HS-5 (cell line): Measurements from ENCODE around the gene MXD4.
"Not testable (repeated sequence)": the region's sequence is repeated elsewhere in the genome, so short reads cannot be mapped to it uniquely, and the experiment has no call there.

Source experiments
- DNase-seq: peaks from one replicate; pipeline ENCODE4 v3.0.0-alpha.2; 2012; ENCODE audit warnings: low read depth

The MXD4 gene

DNA sequence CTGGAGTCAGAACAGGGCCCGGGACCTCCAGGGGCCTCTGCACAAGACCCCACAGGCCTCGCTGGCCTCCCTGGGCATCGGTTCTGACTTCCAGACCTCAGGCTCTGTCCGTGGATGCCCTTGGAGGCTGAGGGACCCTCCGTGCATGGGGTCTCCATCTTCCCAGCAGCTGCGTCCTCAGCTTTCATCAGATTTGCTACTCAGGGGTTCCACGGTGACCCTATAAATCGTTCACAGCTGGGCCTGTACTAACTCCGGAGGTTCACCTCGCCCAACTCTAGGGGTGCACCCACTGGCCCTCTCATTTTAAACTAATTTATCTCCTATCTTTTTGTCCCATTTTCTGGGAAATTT, 13.1 kb upstream of the MXD4 start:
- not testable (repeated sequence) for DNase-seq

GRCh38 chr4:2274320-2275043, 12.6 kb upstream of the MXD4 start:
- DNase-seq: no peak

GRCh38 chr4:2273657-2274319, 11.9 kb upstream of the MXD4 start:
- DNase-seq: no peak

DNA sequence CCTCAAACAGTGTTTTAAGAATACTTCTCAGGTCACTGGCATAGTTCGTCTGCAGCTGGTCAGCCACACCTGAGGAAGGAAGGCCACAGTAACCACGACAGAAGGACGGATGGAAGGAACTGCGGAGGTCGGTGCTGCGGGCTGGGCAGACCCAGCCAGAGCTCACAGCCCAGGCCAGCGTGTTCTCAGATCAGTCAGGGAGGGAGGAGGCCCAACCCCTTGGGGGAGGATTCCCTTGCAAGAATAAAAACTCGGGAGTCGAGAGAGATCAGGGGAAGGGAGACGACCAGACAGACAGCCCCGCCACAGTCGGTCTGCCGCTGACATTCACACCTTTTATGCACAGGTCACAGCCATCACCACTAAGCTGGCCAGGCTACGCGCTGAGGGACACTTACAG, 11.3 kb upstream of the MXD4 start:
- DNase-seq: no peak

- no peak for DNase-seq
These were observed 10.9 kb upstream of the MXD4 start for GRCh38 chr4:2272828-2273120.

DNA sequence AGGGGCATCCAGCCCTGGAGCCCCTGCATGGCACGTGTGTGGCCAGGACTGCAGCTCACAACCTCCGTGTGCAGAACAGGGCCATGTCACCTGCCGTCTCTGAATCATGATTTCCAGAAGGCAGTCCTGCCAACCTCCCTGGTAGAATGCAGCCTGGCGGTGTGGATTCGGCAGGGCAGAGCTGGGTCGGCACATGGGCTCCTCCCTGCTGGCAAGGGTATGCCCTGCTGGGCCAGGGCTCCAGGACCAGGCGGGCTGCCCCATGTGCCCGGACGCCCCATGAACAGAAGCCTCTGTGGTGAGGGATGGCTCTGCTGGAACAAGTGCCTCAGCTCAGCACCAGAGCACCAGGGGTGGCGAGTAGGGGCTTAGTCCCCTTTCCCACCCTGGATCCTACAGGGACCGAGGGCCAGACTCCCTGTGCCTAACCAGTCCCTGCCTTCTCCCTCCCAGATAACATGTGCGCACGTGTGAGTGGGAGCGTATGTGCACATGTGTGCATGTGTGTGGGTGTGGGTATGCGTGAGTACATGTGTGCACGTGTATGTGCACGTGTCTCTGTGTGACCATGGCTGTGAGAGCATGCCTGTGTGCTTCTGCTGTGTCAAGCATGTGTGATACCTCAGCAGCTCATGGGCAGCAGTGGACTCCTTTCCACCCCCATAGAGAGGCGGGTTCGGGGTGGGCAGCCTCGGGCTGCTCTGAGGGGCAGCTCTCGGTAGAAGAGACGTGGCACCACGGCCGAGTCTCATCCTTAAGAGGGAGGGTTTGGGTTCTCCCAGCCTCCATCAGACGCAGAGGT, 10.3 kb upstream of the MXD4 start:
- no peak for DNase-seq

GRCh38 chr4:2271279-2272025, 9.5 kb upstream of the MXD4 start:
- DNase-seq: no peak

DNA sequence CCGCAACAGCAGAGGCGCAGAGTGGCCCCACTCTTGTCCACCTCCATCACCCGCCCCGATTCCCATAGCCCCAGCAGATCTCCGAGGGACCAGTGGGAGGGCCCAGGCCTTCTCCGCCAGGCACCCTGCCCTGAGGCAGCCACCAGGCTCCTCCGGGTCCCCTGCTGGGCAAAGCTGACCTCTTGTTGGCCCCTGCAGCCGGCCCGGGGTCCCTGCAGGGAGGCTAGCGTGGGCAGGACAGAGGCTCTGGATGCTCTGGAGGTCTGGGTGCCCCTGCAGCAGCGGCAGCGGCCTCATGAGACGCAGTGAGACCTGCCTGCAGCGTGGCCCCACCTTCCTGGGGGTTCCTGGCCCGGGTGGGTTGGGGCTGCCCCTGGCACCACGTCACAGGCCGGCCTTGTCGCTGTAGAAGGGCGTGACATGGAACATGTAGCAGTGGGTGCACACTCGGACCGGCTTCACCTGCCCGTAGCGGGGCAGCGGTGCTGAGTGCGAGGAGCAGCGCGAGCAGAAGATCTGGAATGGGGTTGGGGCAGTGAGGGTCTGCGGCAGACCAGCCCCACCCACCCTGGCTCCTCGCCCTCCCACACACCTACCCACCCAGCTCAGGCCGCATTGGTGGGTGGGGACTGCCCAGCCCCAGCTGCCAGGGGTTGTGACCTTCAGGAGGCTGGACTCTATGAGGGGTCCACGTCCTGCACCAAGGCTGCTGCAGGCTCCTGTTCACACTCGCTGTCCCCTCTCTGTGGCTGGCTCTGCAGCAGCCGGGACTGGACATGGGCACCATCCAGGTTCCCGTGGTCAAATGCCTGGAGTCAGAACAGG, 8.6 kb upstream of the MXD4 start:
- DNase-seq: no peak

- no peak for DNase-seq
These were observed 7.8 kb upstream of the MXD4 start for GRCh38 chr4:2269618-2270163.

- DNase-seq: no peak
These were observed 7.3 kb upstream of the MXD4 start for GRCh38 chr4:2269206-2269531.

DNA sequence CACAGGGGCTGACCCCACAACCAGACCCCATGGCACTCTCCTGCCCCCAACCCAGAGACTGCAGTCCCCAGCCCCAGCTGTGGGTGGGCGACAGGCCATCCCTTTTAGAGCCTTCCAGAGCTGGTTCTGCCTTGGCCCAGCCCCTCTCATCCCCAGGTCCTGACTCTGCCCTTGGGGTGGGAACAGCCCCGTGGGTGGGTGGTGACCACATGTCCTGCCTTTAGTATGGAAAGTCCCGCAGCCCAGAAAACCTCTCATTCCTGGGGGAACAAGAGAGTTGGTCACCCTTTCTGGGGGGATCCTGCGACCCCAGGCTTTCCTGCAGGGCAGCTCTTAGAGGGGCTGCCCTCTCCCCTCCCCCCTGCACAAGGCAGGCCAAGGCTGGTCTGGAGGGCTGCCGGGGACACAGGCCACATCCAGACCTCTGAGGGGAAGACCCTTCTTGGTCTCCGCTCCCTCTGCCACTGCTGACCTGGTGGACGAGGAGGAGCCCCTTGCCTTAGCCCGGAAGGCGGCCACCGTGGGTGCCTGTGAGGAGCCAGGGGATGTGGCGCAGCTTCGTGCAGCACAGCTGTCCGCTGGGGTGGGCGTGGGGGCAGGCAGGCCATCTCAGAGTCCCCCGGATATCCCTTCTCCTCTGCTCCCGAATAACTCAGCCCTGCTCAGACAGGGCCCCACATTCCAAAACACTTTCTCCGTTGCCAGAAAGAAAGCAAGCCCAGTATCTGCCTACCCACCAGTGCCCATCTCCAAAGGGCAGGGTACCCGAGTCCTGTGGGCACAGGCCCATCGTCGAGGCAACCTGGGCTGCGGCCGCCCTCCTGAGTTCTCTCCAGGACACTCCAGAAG, 6.7 kb upstream of the MXD4 start:
- DNase-seq: no peak

GRCh38 chr4:2267841-2268240, 5.9 kb upstream of the MXD4 start:
- no peak for DNase-seq

- no peak for DNase-seq
These were observed 5.5 kb upstream of the MXD4 start for GRCh38 chr4:2267320-2267811.

- DNase-seq: no peak
These were observed 4.9 kb upstream of the MXD4 start for GRCh38 chr4:2266821-2267220.

GRCh38 chr4:2266181-2266580, 4.3 kb upstream of the MXD4 start:
- no peak for DNase-seq

DNA sequence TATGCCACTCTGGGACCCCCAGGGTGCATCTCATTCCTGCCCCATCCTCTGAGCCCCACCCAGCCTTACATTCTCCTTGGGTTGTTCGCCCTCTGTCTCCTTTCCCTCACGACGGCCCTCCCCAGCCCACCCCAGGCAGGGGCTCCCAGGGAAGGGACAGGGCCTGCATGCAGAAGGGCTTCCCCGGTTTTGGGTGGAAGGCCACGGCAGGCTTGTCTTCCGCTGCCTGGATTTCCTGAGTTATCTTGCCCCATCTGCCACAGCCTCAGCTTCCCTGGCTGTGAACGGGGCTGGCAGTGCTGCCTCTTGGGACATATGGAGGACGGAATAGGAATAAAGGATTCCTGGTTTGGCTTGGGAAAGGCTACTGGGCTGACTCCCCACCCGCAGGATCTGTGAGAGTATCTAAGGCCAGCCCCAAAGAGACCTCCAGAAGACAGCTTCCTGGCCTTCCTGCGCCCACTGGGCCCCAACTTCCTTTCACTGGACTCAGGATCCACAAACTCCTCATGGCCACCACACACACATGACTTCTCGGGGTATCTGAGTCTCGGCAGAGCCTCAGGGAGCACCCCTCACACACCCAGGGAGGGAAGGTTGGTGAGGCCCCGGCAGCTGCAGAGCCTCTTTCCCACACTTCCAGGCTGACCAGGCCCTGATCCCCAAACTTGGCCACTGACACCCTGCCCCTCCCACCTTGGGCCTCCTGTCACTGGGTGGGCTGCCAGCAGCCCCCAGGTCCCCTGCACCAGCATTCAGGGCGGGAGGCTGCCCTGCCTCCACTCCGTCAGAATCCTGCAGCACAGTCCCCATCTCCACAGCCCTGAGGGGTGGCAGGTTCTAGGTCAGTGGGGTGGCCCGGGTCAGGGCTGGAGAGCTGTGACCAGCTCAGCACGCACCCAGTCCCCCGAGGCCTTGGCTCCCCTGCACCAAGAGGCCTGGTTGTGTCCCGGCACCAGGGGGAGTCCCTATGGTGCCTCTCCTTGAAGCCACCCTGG, 3.5 kb upstream of the MXD4 start:
- no peak for DNase-seq

- DNase-seq: no peak
These were observed 2.7 kb upstream of the MXD4 start for GRCh38 chr4:2264481-2265041.

DNA sequence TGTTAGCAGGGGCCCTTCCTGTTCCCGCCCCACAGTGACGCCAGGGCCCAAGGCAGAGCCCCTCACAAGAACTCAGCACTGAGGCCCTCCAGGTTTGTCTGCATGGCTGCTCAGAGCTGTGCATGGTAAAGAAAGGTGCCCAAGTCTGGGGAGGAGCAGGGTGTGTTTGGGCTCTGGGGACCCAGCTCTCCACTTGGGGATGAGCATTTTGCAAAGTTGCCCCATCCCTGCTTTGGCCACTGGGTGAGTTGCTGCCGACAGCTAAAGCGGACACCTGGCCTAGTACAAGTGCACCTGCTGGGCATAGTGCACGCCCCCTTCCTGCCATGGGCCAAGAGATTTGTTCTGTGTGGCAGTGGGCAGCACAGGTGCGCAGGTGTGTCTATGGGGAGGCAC, 2.0 kb upstream of the MXD4 start:
- DNase-seq: no peak

DNA sequence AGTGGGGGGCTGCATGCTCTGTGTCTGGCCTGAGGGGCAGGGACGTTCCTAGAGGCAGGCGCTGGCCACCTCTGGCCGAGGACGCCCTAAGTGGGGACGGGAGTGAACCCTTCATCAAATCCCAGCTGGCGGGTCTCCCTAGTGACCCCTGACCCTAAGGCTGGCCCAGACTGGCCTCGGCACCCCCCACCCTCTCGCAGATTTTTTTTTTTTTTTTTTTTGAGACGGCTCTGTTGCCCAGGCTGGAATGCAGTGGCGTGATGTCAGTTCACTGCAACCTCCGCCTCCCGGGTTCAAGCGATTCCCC, 988 bp upstream of the MXD4 start:
- DNase-seq: no peak
